Adipose tissue (tissue), 3 donors: ENCODE results near the gene KRIT1. TPM values are rescaled to one million over a fixed set of nuclear protein-coding genes. Genes with fewer than 3 reads are reported as not detected.
A peak's percentile ranks its signal among the peaks of the same experiment; 100 is the strongest.
"Not testable (repeated sequence)": the region's sequence is repeated elsewhere in the genome, so short reads cannot be mapped to it uniquely, and the experiment has no call there.

ENCODE experiments used
- H3K27ac ChIP-seq: one replicate; pipeline ENCODE4 v1.5.1; 2013; ENCODE audit warnings: low read depth, low read length
- WGBS, 3 donors: extraction: QIAGEN DNeasy Blood & Tissue Kit; methylation state at CpG; one replicate each; pipeline ENCODE4 v1.1.7; 2013; 5-methylcytosine and 5-hydroxymethylcytosine counted together
- polyA plus RNA-seq, 3 donors: library from polyadenylated mRNA; stranded (reverse); fragments of 200-250 nt; gene quantifications; one replicate each; pipeline ENCODE4 v1.2.3, GENCODE V29; 2013
- donor health status: healthy with polysubstance abuse.
- donor health status: Bipolar disorder and iron deficiency.
- donor health status: healthy.

Gene KRIT1
- polyA plus RNA-seq, 3 donors, result 11.8 to 20.1 (median 18.9) TPM

GRCh38 chr7:92254800-92255199 lies 9.1 kb upstream of the KRIT1 start:
- WGBS, 3 donors, result 71 to 81% (median 76%) methylated on average over 1 of the region's 1 CpG
- H3K27ac ChIP-seq, result not testable (repeated sequence)

GRCh38 chr7:92253251-92253650 lies 7.5 kb upstream of the KRIT1 start:
- H3K27ac ChIP-seq, result no peak overlapping the region
- WGBS, 3 donors, result 91 to 95% (median 93%) methylated on average over 1 of the region's 1 CpG

- no peak overlapping the region for H3K27ac ChIP-seq
- WGBS, 3 donors, result 94 to 100% (median 95%) methylated on average over 1 of the region's 1 CpG
Measured at GRCh38 chr7:92251181-92251580, 5.5 kb upstream of the KRIT1 start.

- H3K27ac ChIP-seq, result no peak overlapping the region
Measured at GRCh38 chr7:92250603-92251002, 4.9 kb upstream of the KRIT1 start.

GRCh38 chr7:92246360-92247101 lies 817 bp upstream of the KRIT1 start:
- 0% methylated on average over 32 to 35 of the region's 35 CpGs for WGBS, 3 donors
- no peak overlapping the region for H3K27ac ChIP-seq

GRCh38 chr7:92244808-92245486 lies 767 bp downstream of the KRIT1 start:
- peak overlapping the region; percentile 78 for H3K27ac ChIP-seq
- 0 to 2% (median 1%) methylated on average over 11 of the region's 11 CpGs for WGBS, 3 donors

- 88 to 93% (median 91%) methylated on average over 6 of the region's 6 CpGs for WGBS, 3 donors
- no peak overlapping the region for H3K27ac ChIP-seq
Measured at GRCh38 chr7:92242972-92243371, 2.7 kb downstream of the KRIT1 start.

GRCh38 chr7:92230547-92230946 lies 15.2 kb downstream of the KRIT1 start:
- WGBS, 3 donors, result 83 to 87% (median 85%) methylated on average over 2 of the region's 2 CpGs
- no peak overlapping the region for H3K27ac ChIP-seq

GRCh38 chr7:92228742-92229141 lies 17.0 kb downstream of the KRIT1 start:
- WGBS, 3 donors, result 93 to 98% (median 95%) methylated on average over 2 of the region's 2 CpGs
- no peak overlapping the region for H3K27ac ChIP-seq

- H3K27ac ChIP-seq, result no peak overlapping the region
- 96 to 99% (median 98%) methylated on average over 2 of the region's 2 CpGs for WGBS, 3 donors
Measured at GRCh38 chr7:92228100-92228499, 17.6 kb downstream of the KRIT1 start.

- WGBS, 3 donors, result 94 to 95% (median 94%) methylated on average over 4 of the region's 4 CpGs
Measured at GRCh38 chr7:92226981-92227380, 18.7 kb downstream of the KRIT1 start.

GRCh38 chr7:92221766-92222165 lies 23.9 kb downstream of the KRIT1 start:
- WGBS, 3 donors, result 95 to 99% (median 98%) methylated on average over 3 of the region's 3 CpGs
- H3K27ac ChIP-seq, result no peak overlapping the region

More at GRCh38 chr7:92226981-92227380, 18.7 kb downstream of the KRIT1 start:
- H3K27ac ChIP-seq, result no peak overlapping the region

- 95 to 97% (median 96%) methylated on average over 1 of the region's 1 CpG for WGBS, 3 donors
- no peak overlapping the region for H3K27ac ChIP-seq
Measured at GRCh38 chr7:92206672-92207071, 39.0 kb downstream of the KRIT1 start.

GRCh38 chr7:92205987-92206386 lies 39.7 kb downstream of the KRIT1 start:
- no peak overlapping the region for H3K27ac ChIP-seq
- 97 to 100% (median 98%) methylated on average over 3 of the region's 3 CpGs for WGBS, 3 donors

GRCh38 chr7:92200791-92201190 lies 44.9 kb downstream of the KRIT1 start:
- H3K27ac ChIP-seq, result no peak overlapping the region
- 86 to 93% (median 92%) methylated on average over 1 of the region's 1 CpG for WGBS, 3 donors

- 81 to 95% (median 94%) methylated on average over 3 of the region's 3 CpGs for WGBS, 3 donors
- no peak overlapping the region for H3K27ac ChIP-seq
Measured at GRCh38 chr7:92192326-92192725, 53.4 kb downstream of the KRIT1 start.

GRCh38 chr7:92189246-92189645 lies 56.5 kb downstream of the KRIT1 start:
- H3K27ac ChIP-seq, result not testable (repeated sequence)
- 93 to 96% (median 94%) methylated on average over 12 to 15 of the region's 15 CpGs for WGBS, 3 donors

- 88 to 95% (median 91%) methylated on average over 1 of the region's 1 CpG for WGBS, 3 donors
- not testable (repeated sequence) for H3K27ac ChIP-seq
Measured at GRCh38 chr7:92184294-92184693, 61.4 kb downstream of the KRIT1 start.

GRCh38 chr7:92178928-92179924 lies 66.5 kb downstream of the KRIT1 start, which contains the start of gene LRRD1:
Gene LRRD1, minus strand, starts transcription at chr7:92179142. Its CDS starts 13,940 bp downstream, at chr7:92165202.
- no peak within 1 kb of the TSS for H3K27ac ChIP-seq
- 6 to 8% (median 7%) methylated on average over 59 to 60 of the region's 60 CpGs for WGBS, 3 donors
